ENCODE data around the gene OPHN1. TPM values are rescaled to one million over a fixed set of nuclear protein-coding genes. Genes with fewer than 3 reads are reported as not detected.

The OPHN1 gene
- total RNA-seq, 4 donors from 2014 or later, result 5.1 to 11.2 (median 8.0) TPM

GRCh38 chrX:68112321-68112720 is 321.0 kb downstream of the OPHN1 start:
- no peak for TF ChIP-seq CTCF (IDR thresholded peaks at IDR 0.05)
- no peak for TF ChIP-seq EP300 (IDR thresholded peaks at IDR 0.05)
- no peak for TF ChIP-seq POLR2AphosphoS5 (IDR thresholded peaks at IDR 0.05)
- no peak for TF ChIP-seq POLR2A (IDR thresholded peaks at IDR 0.05; ENCODE audit: low read depth)
- no peaks in the 10 kb centered on the region for H3K4me1 ChIP-seq
- intact Hi-C loops (cut with DNase I), result no loop called here
- DNase-seq (ENCODE audit: extremely low spot score), result no peak
- H3K27me3 ChIP-seq, result no peaks in the 10 kb centered on the region
- peaks cover 0 to 8% (median 3%) of the 10 kb centered on the region in 4 donors for H3K36me3 ChIP-seq
- no peaks in the 10 kb centered on the region for H3K9me3 ChIP-seq
- H3K4me3 ChIP-seq, result no peak overlapping the region
- H3K27ac ChIP-seq (replicated peaks in 1 of 4), result no peak overlapping the region
- 67% methylated on average over 3 of the region's 3 CpGs for WGBS

- H3K27me3 ChIP-seq, result no peaks in the 10 kb centered on the region
- intact Hi-C loops (cut with DNase I), result no loop called here
- no peaks in the 10 kb centered on the region for H3K4me1 ChIP-seq
- no peak for TF ChIP-seq POLR2AphosphoS5 (IDR thresholded peaks at IDR 0.05)
- no peaks in the 10 kb centered on the region for H3K9me3 ChIP-seq
- no peak for DNase-seq (ENCODE audit: extremely low spot score)
- H3K27ac ChIP-seq (replicated peaks in 1 of 4), result no peak overlapping the region
- H3K36me3 ChIP-seq, result peaks cover 0 to 8% (median 3%) of the 10 kb centered on the region in 4 donors
- no peak overlapping the region for H3K4me3 ChIP-seq
Observed at GRCh38 chrX:68109162-68109561, 324.1 kb downstream of the OPHN1 start.

GRCh38 chrX:68098431-68098830 is 334.9 kb downstream of the OPHN1 start:
- no peak for TF ChIP-seq POLR2AphosphoS5 (IDR thresholded peaks at IDR 0.05)
- TF ChIP-seq CTCF (IDR thresholded peaks at IDR 0.05), result no peak
- no peak for TF ChIP-seq EP300 (IDR thresholded peaks at IDR 0.05)
- TF ChIP-seq POLR2A (IDR thresholded peaks at IDR 0.05; ENCODE audit: low read depth), result no peak
- Histone ChIP-seq H3K9me3 (no peaks in the 10 kb centered on the region), H3K27ac (replicated peaks in 1 of 4) (no peak overlapping the region), H3K4me1 (no peaks in the 10 kb centered on the region), H3K4me3 (no peak overlapping the region), H3K27me3 (no peaks in the 10 kb centered on the region), H3K36me3 (peaks cover 0 to 4% (median 0%) of the 10 kb centered on the region in 4 donors)
- intact Hi-C loops (cut with DNase I), result no loop called here
- DNase-seq (ENCODE audit: extremely low spot score), result no peak
- WGBS, result 76% methylated on average over 2 of the region's 2 CpGs

- DNase-seq (ENCODE audit: extremely low spot score), result no peak
- 67% methylated on average over 1 of the region's 1 CpG for WGBS
- TF ChIP-seq CTCF (IDR thresholded peaks at IDR 0.05) (no peak), POLR2AphosphoS5 (IDR thresholded peaks at IDR 0.05) (no peak), EP300 (IDR thresholded peaks at IDR 0.05) (no peak), POLR2A (IDR thresholded peaks at IDR 0.05; ENCODE audit: low read depth) (no peak)
Observed at GRCh38 chrX:68090266-68090665, 343.0 kb downstream of the OPHN1 start.

GRCh38 chrX:68087526-68087925 is 345.8 kb downstream of the OPHN1 start:
- H3K4me3 ChIP-seq, result no peak overlapping the region
- no peak overlapping the region for H3K27ac ChIP-seq (replicated peaks in 1 of 4)
- no peak for DNase-seq (ENCODE audit: extremely low spot score)
- no peaks in the 10 kb centered on the region for H3K27me3 ChIP-seq
- intact Hi-C loops (cut with DNase I), result no loop called here
- H3K36me3 ChIP-seq, result no peaks in the 10 kb centered on the region
- no peak for TF ChIP-seq POLR2A (IDR thresholded peaks at IDR 0.05; ENCODE audit: low read depth)
- TF ChIP-seq POLR2AphosphoS5 (IDR thresholded peaks at IDR 0.05), result no peak
- TF ChIP-seq CTCF (IDR thresholded peaks at IDR 0.05), result no peak
- no peak for TF ChIP-seq EP300 (IDR thresholded peaks at IDR 0.05)
- WGBS, result 49% methylated on average over 2 of the region's 2 CpGs
- no peaks in the 10 kb centered on the region for H3K4me1 ChIP-seq
- no peaks in the 10 kb centered on the region for H3K9me3 ChIP-seq

More at GRCh38 chrX:68090266-68090665, 343.0 kb downstream of the OPHN1 start:
- no peaks in the 10 kb centered on the region for H3K4me1 ChIP-seq
- no peaks in the 10 kb centered on the region for H3K36me3 ChIP-seq
- no peak overlapping the region for H3K4me3 ChIP-seq
- H3K27me3 ChIP-seq, result no peaks in the 10 kb centered on the region
- no peaks in the 10 kb centered on the region for H3K9me3 ChIP-seq
- H3K27ac ChIP-seq (replicated peaks in 1 of 4), result no peak overlapping the region
- intact Hi-C loops (cut with DNase I), result no loop called here
